MM.1S (cell line): ENCODE measurements around the gene TMOD4.
"Not testable (repeated sequence)": the region's sequence is repeated elsewhere in the genome, so short reads cannot be mapped to it uniquely, and the experiment has no call there.

Source experiments
- EZH2phosphoT487 ChIP-seq: fragments of 300-600 bp; sonication (generic); IDR thresholded peaks from 2 replicates; pipeline ENCODE4 v1.6.1; 2018; ENCODE audit warnings: antibody characterized with exemption, low read length
- TF ChIP-seq, protein P1 (sequence below): fragments of 300-600 bp; sonication (generic); IDR thresholded peaks from 2 replicates; pipeline ENCODE4 v1.5.1; 2016; ENCODE audit warnings: antibody characterized with exemption, low read length, mixed read lengths

DNA sequence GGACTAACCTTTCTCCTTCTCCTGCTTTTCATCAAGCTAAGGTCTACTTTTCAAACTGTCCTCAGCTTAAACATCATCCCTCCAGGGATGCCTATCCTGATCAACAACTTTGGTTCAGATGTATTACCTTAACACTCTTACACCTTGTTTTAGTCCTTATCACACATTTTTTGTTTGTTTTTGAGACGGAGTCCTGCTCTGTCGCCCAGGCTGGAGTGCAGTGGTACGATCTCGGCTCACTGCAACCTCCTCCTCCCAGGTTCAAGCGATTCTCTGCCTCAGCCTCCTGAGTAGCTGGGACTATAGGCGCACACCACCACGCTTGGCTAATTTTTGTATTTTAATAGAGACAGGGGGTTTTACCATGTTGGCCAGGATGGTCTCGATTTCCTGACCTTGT is 12.9 kb upstream of the TMOD4 start:
- TF ChIP-seq, protein P1, sequence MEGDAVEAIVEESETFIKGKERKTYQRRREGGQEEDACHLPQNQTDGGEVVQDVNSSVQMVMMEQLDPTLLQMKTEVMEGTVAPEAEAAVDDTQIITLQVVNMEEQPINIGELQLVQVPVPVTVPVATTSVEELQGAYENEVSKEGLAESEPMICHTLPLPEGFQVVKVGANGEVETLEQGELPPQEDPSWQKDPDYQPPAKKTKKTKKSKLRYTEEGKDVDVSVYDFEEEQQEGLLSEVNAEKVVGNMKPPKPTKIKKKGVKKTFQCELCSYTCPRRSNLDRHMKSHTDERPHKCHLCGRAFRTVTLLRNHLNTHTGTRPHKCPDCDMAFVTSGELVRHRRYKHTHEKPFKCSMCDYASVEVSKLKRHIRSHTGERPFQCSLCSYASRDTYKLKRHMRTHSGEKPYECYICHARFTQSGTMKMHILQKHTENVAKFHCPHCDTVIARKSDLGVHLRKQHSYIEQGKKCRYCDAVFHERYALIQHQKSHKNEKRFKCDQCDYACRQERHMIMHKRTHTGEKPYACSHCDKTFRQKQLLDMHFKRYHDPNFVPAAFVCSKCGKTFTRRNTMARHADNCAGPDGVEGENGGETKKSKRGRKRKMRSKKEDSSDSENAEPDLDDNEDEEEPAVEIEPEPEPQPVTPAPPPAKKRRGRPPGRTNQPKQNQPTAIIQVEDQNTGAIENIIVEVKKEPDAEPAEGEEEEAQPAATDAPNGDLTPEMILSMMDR = not testable (repeated sequence)
- TF ChIP-seq EZH2phosphoT487 = not testable (repeated sequence)
